ELR (cell line): ENCODE measurements around the gene NFKB1.

ENCODE experiments used
- DNase-seq: peaks from one replicate; pipeline ENCODE4 v3.0.0-alpha.2; 2015; ENCODE audit warnings: low read depth

The NFKB1 gene

DNA sequence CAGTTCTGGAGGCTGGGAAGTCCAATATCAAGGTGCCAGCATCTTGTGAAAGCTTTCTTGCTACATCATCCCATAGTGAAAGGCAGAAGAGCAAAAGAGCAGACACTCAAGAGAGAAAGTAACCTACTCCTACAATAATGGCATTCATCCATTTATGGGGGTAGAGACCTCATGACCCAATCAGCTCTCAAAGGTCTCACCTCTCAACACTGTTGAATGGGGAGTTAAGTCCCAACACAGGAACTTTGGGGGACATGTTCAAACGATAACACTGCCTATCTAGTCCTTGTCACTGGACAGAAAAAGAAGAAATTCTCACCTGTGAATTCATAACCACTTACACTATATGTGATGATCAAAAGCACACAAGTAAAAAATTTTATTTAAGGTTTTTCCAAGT, 6.6 kb upstream of the NFKB1 start:
- DNase-seq = no peak

DNA sequence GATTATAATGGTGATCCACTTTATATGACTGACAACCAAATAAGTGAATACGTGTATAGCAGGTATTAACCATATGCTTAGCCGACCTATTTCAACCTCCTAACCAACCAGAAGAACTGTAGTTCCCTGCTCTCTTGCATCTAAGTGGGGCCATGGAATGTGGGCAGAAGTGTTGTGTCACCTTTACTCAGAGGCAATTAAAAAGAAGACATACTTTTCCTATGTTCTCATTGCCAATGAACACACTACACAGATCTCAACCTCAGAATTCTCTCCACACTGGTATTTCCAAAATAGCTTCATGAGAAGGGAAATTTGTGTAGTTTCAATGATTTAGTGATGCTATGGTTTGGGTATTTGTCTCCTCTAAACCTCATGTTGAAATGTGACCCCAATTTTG, 3.2 kb upstream of the NFKB1 start:
- no peak for DNase-seq

DNA sequence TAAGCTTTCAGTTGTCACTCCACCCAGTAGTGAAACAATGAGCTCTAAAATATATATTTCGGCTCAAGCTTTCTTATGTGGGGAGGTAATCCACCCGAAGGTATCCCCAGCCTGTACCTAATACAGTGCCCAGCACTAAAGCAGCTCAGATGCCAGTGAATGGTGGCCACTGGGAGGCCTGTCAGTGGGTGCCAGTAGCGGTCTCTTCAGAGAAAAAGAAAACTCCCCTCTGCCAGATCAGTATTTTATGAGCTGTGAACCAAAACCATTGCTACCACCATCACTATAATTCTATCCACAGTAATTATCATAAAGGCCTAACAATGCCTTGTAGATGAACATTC, 835 bp upstream of the NFKB1 start:
- peak; percentile 43 for DNase-seq

GRCh38 chr4:102501447-102501696, 213 bp downstream of the NFKB1 start:
- no peak for DNase-seq

- DNase-seq = no peak
Measured at GRCh38 chr4:102502543-102502818, 1.3 kb downstream of the NFKB1 start.

- DNase-seq = no peak
Measured at GRCh38 chr4:102503301-102503746, 2.2 kb downstream of the NFKB1 start.

GRCh38 chr4:102503831-102504786, 3.0 kb downstream of the NFKB1 start:
- DNase-seq = no peak

GRCh38 chr4:102504941-102505340, 3.8 kb downstream of the NFKB1 start:
- no peak for DNase-seq

DNA sequence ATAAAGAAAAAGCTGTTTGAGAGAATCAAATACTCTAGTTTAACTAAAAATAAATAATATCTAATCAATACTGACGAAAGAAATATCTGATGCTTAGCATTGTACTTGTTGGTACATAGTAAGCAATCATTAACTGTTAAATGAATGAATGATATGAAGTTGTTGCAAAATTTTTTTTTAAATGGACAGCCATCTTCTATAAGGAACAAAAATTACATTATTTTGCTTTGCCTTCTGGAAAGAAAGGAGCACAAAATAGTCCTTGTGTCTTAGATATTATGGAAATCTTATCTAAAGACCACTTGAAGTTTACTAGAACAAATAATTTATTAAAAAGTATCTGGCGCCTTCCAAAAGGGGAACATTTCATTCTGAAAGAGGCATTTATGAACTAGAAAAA, 4.5 kb downstream of the NFKB1 start:
- DNase-seq = no peak

- no peak for DNase-seq
Measured at GRCh38 chr4:102506523-102506922, 5.4 kb downstream of the NFKB1 start.

- no peak for DNase-seq
Measured at GRCh38 chr4:102511830-102512605, 10.9 kb downstream of the NFKB1 start.

- DNase-seq = no peak
Measured at GRCh38 chr4:102514298-102514964, 13.3 kb downstream of the NFKB1 start.

DNA sequence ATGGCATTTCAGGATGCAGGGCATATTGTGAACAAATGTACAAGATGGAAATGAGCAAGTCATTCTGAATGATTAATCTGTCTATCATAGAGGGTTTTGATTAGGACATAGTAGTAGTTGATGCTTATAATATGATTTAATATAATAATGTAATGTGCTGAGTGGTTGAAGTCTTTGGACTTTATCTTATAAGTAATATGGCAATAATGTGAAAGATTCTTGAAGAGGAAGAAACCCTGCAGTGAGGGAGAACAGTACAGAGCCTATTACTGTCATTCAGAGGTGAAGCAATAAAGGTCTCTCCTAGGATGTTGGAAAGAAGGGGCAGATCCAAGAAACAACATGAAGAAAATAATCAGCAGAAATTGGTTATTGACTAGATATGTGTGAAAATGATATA, 16.6 kb downstream of the NFKB1 start:
- DNase-seq = no peak

GRCh38 chr4:102518703-102519131, 17.6 kb downstream of the NFKB1 start:
- no peak for DNase-seq

- DNase-seq = no peak
Measured at GRCh38 chr4:102519925-102520324, 18.8 kb downstream of the NFKB1 start.

DNA sequence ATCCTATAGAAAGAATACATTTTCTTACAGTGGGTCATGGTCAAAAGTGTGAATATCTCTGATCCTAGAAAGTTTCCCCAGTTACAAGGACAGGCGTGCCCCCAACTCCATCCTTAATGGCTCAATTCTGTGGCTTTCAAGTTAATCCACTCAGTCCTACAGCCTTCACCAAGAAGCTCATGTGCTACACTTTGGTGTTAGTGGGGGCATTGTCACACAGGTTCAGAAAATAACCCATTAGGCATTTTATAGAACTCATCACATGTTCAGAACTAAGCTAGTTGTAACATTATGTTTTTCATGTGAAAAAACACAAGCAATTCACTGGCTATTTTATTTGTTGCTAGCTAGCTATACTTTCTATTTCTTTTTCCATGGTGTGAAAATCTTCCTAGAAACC, 20.4 kb downstream of the NFKB1 start:
- DNase-seq = no peak

GRCh38 chr4:102522031-102522440, 20.9 kb downstream of the NFKB1 start:
- DNase-seq = no peak

- no peak for DNase-seq
Measured at GRCh38 chr4:102524691-102525090, 23.5 kb downstream of the NFKB1 start.

GRCh38 chr4:102525097-102525496, 23.9 kb downstream of the NFKB1 start:
- DNase-seq = peak; percentile 68

DNA sequence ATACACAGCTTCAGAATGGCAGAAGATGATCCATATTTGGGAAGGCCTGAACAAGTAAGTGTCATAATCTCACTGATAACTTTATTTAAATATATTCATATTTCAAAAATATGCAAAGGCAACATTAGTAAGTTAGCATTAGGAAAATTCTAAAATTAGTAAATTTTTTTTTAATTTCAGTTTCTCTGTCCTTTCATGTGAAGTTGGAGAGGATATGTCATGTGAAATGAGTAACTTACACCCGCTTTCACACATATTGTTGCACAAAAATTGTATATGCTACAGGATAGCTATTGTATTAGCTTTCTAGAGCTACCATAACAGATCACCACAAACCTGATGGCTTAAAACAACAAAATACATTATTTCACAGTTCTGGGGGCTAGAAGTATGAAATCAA, 24.3 kb downstream of the NFKB1 start:
- DNase-seq = no peak

- no peak for DNase-seq
Measured at GRCh38 chr4:102526532-102526931, 25.4 kb downstream of the NFKB1 start.

DNA sequence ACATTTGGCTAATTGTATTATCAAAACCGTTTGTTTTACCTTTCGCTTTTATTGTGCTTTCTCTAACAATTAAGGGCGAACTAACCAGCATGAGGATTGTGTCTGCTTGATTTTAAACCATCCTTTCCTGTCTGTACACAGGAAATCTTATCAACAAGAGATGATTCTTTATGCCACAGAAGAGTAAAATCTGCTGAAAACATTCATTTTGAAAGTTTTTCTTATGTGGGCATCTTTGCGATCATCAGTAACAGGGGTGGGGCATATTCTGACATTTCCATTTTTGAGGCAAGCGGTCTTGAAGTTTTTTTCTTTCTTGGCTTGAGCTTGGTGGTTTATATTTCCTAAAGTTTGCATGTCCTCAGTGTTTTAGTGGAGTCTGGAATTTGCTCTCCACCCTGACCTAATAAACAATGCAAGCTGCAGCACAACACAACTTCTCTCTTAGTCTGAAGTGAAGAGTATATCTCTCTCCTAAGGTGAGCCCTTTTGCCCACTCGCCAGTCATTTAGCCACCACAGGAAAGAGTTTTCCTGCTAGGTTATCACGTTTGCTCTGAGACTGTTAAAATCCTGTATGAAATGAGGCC, 26.6 kb downstream of the NFKB1 start:
- no peak for DNase-seq

DNA sequence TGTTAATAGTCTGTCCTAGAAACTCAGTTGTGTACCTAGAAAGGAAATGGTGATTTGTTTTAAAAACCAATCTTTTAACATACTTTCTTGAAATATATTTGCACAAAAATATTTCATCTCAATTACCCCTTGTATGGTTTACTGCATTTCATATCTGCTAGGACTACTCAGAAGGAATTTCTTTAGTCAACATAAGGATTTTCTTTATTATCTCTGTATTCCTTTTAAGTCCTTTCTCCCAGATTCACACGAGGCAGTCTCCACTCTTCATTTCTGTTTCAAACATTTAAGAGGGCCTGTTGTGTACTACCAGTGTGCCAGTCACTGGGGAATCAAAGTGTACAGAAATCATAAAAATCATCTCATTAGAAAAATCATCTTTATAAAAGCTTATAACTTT, 28.8 kb downstream of the NFKB1 start:
- DNase-seq = no peak
